Head of caudate nucleus (tissue), 42 donors: ENCODE data around the gene TMEM207.

ENCODE experiments used
- DNase-seq, 42 donors: peaks; one replicate each; pipeline versions ENCODE4 v3.0.0 to v3.0.0-alpha.2; 2020 to 2021; ENCODE audit warnings: mixed read lengths in 7 of 42
- intact Hi-C: fragments of 100-400 bp; cut with DNase I; formaldehyde crosslinking; loops from one replicate; pipeline ENCODE4 v1.15.0; 2022

Gene TMEM207

DNA sequence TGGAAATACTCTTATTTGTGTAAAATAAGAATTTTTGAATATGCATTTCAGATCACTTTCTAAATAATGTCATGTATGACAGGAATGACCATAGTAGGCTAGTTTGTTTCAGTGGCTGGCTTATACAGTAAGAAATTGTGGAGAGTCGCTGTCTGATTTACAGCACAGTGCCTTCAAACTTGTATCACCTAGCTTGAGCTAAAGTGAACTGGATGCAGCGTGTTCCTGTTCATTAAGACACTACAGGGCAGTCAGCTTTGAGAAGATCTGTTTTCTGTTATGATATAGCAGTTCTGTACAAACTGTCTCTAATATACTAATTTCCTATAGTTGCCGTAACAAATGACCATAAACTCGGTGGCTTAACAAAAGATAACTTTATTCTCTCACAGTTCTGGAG, 51.8 kb downstream of the TMEM207 start:
- intact Hi-C loops, result no loop called here

DNA sequence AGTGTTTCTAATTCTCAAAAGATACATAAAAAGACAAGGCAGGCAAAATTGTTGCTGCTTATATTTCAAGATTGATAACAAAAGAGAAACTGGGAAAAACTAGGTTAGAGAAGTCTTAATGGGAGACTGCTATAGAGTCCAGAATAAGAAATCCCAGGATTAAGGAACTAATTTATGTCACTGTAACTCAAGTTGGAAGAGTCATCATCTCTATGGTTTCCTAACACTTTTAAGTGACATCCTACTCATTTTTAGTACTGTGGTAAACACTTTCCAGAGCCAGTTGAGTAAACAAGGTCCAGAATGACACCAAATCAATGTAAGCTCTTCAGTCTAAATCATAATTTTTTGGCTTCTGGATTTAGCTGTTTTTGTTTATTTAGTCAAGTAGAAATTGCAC, 53.7 kb downstream of the TMEM207 start:
- DNase-seq, result no peak
- intact Hi-C loops, result no loop called here

More for the DNA sequence above, 51.8 kb downstream of the TMEM207 start:
- no peak for DNase-seq

DNA sequence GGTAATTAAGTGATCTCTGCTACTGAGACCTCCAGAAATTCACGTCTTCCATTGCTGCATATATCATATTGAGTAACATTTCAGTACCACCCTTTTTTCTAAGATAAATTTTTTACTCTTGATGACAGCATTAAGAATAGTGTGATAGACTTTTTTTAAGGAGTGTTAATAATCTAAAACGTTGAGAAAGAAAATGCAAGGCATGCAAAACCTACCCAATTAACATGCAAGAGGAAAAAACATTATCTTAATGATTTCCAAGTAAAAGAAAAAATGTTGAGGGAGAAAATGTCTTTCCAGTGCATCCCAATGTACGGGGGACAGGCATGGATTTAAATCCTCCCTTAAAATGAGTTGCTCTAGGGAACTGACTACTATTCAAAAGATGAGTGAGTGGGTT, 61.0 kb downstream of the TMEM207 start:
- DNase-seq, result no peak
- intact Hi-C loops, result no loop called here

DNA sequence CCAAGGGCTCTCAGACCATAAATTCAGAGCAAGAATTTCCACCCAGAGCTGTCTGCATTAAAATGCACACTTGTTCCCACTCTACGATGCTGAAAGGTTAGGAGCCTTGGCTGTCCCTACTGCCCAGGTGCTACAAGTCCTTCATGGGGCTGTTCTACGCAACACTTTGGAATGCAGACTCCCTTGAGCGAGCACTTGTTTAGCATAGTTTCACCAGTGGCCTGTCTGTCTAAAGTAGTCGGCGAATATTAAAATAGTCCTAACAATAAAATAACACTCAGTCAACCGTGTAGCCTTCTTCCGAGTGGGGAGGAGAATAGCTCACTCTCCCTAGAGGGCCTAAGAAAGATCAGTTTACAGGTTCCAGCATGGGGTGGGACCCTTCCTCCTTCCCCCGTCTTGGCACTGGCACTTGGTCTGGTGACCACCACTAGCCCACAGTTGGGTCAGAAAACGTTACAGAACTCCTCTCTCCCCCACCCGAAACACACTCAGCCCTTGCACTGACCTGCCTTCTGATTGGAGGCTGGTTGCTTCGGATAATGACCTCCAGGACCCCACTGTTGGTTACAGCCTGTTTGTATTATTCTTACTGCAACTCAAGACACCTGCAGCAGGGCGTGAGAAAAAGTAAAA, 62.0 kb downstream of the TMEM207 start, which contains the start of gene CLDN16:
Gene CLDN16, plus strand, starts transcription at position 586 of the 636 bp plus-strand sequence. CDS start 167 bp downstream, outside the sequence.
- intact Hi-C loops, result no loop called here
- no peak for DNase-seq

DNA sequence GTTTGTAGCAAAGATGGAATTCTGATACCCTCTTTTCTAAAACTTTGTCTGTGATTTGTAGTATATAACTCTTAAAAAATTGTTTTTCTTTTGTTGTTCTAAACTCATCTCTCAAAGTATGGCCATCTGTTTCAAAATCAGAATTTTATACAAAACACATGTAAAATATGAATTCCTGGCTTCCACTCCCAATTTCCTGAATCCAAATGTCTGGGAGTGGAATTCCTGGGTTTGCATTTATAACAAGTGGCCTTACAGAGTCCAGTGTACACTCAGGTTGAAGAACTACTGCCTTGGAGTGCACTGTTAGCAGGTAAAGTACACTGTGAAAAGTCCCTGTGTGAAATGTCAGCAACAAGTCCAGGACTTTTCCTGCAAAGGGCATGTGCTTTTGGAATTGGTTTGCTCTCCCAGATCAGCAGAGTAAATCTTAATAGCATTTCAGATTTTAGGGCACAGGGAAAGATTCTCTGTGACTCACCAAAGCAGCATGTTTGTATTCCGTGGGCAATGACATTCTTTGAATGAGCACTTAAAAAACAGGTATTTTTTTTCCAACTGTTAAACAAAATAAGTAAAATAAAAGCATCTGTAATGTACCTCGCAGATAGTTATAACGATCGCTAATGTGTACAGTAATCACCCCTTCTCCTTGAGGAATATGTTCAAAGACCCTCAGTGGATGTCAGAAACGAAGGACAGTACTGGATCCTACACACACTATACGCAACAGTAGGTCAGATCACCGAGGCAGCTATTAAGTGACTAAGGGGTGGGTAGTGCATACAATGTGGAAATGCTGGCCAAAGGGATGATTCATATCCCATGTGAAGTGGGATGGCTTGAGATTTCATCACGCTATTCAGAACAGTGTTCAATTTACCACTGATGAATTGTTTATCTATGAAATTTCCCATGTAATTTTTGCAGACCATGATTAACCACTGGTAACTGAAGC, 63.7 kb downstream of the TMEM207 start:
- intact Hi-C loops, result no loop called here
- DNase-seq, result no peak

DNA sequence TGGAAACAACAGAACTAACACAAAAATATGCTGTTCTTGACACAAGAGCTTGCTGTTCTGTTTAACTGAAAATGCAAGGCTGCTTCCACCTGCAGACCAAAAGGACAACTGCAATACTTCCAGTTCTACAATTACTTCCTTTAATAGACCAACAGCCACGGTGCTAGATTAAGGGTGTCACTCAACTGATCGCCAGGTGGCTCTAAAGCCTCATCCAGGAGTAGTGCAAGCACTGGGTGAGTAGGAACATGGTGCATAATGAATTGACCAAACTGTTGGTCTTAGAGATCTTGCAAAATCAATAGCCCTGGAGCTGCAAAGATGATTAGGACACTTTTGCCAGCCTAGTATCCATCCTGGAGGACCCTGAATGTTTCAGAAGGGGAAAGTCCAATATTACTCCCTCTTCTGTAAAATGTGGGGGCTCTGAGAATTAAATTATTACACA, 65.4 kb downstream of the TMEM207 start:
- intact Hi-C loops, result no loop called here
- no peak for DNase-seq

DNA sequence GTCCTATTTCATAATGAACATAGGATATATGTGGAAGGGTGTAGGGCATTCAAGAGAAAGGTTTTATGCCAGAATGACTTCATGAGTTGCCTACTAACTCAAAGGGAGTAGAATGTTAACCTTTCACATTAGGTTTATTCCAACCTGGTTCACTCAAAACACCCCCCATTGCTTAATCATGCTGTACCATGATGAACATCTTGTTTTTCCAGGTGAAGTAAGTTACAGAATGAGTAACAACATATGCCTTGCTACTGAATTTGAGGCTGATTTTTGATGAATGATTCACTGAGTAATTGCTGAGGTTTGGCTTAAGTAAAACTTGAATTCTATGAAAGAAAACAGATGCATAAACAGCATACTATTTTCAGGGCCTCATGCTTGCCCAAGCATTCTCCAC, 67.6 kb downstream of the TMEM207 start:
- intact Hi-C loops, result no loop called here
- no peak for DNase-seq

DNA sequence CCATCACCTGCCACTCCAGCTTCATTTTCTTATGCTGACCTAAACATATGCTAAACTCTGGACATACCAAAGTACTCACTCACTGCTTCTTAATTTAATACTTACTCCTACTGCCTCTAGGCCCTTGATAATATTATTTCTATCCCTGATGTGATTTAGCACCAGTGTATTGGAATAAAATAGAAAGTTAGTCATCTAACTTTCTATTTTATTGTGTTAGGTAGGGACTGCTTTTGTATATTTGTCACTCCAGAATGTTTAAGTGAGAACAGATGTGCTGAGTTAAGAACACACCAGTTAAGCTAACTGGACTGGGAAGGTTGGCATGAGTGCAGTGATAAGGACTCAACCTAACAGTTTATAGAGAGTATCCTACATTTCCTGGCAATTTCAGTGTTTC, 68.3 kb downstream of the TMEM207 start:
- no peak for DNase-seq
- intact Hi-C loops, result no loop called here

DNA sequence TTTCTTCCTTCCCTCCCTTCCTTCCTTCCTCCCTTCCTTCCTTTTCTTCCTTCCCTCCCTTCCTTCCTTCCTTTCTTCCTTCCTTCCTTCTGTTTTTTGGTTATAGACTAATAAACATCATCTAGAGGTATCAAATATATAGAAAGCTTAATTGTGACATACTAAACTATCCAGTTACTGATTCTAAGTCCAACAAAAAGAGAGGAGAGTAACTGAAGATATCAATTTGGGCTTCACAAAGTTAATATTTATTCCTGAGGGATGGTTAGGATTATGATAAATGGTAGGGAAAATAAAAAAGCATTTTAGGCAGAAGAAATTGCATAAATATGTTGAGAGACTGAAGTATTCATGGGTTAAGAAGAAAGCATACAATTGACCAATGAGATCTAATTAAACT, 69.5 kb downstream of the TMEM207 start:
- DNase-seq, result no peak
- intact Hi-C loops, result no loop called here
